Measurements from ENCODE around the gene OCA2. TPM values are rescaled to one million over a fixed set of nuclear protein-coding genes. Genes with fewer than 3 reads are reported as not detected.

OCA2 gene
- total RNA-seq, 2 donors from 2014 or later: 0.31 TPM; not detected in 1

DNA sequence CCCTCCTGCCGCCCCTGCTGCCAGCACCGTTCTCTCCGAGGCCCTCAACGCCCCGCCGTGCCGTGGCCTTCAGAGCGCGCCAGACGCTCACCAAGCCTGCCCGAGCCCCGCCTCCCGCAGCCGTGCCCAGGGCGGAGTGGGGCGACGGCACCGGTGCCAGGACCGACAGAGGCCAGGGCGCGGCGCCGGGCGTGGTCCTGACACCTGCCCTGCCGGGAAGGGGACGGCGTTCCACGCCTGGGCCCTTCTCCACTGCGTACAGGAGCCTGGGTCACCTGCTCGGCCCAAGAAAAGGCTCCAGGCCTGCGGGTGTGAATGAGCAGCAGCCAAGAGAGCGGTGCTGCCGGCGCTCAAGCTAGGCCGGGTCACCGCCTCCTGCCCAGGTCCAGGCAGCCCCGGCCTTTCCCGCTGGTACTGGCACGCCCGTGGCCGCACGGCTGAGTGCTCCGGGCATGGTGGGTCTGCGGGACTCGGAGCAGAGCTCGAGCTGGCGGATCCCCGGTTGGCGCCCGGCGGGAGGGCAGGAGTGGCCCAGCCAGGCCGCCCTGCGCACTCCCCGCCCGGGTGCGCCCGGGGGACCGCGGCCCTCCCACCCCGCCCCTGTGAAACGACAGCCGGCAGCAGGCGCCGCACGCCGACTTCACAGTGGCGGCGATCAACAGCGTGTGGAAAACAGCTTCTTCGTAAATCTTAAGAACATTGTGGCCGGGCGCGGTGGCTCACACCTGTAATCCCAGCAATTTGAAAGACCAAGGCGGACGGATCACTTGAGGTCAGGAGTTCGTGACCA is 4.2 kb downstream of the OCA2 start:
- H3K4me1 ChIP-seq: peaks cover 0 to 48% of the 10 kb centered on the region in 2 donors
- DNase-seq (ENCODE audit: low spot score): peak; percentile 58
- peaks cover 0 to 11% of the 10 kb centered on the region in 2 donors for H3K9me3 ChIP-seq
- no peaks in the 10 kb centered on the region for H3K27me3 ChIP-seq
- H3K36me3 ChIP-seq: no peaks in the 10 kb centered on the region
- TF ChIP-seq, protein P1, sequence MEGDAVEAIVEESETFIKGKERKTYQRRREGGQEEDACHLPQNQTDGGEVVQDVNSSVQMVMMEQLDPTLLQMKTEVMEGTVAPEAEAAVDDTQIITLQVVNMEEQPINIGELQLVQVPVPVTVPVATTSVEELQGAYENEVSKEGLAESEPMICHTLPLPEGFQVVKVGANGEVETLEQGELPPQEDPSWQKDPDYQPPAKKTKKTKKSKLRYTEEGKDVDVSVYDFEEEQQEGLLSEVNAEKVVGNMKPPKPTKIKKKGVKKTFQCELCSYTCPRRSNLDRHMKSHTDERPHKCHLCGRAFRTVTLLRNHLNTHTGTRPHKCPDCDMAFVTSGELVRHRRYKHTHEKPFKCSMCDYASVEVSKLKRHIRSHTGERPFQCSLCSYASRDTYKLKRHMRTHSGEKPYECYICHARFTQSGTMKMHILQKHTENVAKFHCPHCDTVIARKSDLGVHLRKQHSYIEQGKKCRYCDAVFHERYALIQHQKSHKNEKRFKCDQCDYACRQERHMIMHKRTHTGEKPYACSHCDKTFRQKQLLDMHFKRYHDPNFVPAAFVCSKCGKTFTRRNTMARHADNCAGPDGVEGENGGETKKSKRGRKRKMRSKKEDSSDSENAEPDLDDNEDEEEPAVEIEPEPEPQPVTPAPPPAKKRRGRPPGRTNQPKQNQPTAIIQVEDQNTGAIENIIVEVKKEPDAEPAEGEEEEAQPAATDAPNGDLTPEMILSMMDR (IDR thresholded peaks at IDR 0.05): no peak
- H3K4me3 ChIP-seq: peak overlapping the region; percentile 37 to 54
- H3K27ac ChIP-seq: peak overlapping the region; percentile 64 to 70

GRCh38 chr15:28093752-28094535 is 5.2 kb downstream of the OCA2 start:
- H3K36me3 ChIP-seq: no peaks in the 10 kb centered on the region
- no peak overlapping the region for H3K27ac ChIP-seq
- peak overlapping the region in 1 of 2 donors; percentile 54 for H3K4me3 ChIP-seq
- no peaks in the 10 kb centered on the region for H3K27me3 ChIP-seq
- peaks cover 0 to 11% of the 10 kb centered on the region in 2 donors for H3K9me3 ChIP-seq
- peak; percentile 44 for DNase-seq (ENCODE audit: low spot score)
- TF ChIP-seq, protein P1 (IDR thresholded peaks at IDR 0.05): no peak
- peaks cover 0 to 40% of the 10 kb centered on the region in 2 donors for H3K4me1 ChIP-seq

GRCh38 chr15:28091313-28091712 is 7.8 kb downstream of the OCA2 start:
- Histone ChIP-seq H3K27ac (no peak overlapping the region), H3K4me3 (no peak overlapping the region), H3K4me1 (peaks cover 0 to 21% of the 10 kb centered on the region in 2 donors), H3K36me3 (no peaks in the 10 kb centered on the region), H3K27me3 (no peaks in the 10 kb centered on the region), H3K9me3 (peaks cover 0 to 11% of the 10 kb centered on the region in 2 donors)
- TF ChIP-seq, protein P1 (IDR thresholded peaks at IDR 0.05): no peak
- no peak for DNase-seq (ENCODE audit: low spot score)

DNA sequence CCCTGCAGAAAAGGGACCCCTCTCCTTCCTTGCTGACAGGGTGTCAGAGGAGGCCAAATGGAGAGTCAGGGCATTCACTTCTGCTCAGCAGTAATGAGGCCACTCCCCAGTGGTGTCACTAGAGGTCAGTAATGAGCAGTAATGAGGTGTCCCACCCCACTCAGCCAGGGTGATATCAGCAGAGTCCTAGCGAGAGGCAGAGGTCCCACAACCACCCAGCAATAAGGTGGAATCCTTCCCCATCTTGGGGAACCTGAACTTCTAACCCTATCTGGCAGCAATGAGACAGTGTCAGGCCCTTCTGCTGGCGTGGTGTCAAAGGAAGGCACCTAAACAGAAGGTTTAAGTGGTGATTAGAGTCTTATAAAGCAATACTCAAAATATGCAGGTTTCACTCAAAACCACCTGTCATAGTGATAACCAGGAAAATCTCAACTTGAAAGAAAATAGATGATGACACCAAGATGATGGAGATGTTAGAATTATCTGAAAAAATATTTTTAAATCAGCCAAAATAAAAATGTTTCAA is 12.9 kb downstream of the OCA2 start:
- Histone ChIP-seq H3K4me3 (no peak overlapping the region), H3K36me3 (no peaks in the 10 kb centered on the region), H3K27me3 (no peaks in the 10 kb centered on the region), H3K27ac (no peak overlapping the region), H3K4me1 (peaks cover 0 to 5% of the 10 kb centered on the region in 2 donors), H3K9me3 (peaks cover 0 to 7% of the 10 kb centered on the region in 2 donors)
- peak; percentile 66 for DNase-seq (ENCODE audit: low spot score)
- TF ChIP-seq, protein P1 (IDR thresholded peaks at IDR 0.05): peak; percentile 59 to 84

GRCh38 chr15:28085489-28086174 is 13.5 kb downstream of the OCA2 start:
- Histone ChIP-seq H3K4me1 (peaks cover 0 to 5% of the 10 kb centered on the region in 2 donors), H3K27ac (no peak overlapping the region), H3K9me3 (peaks cover 0 to 3% of the 10 kb centered on the region in 2 donors), H3K36me3 (no peaks in the 10 kb centered on the region), H3K27me3 (no peaks in the 10 kb centered on the region), H3K4me3 (no peak overlapping the region)
- DNase-seq (ENCODE audit: low spot score): peak; percentile 7
- TF ChIP-seq, protein P1 (IDR thresholded peaks at IDR 0.05): no peak

All from right atrium auricular region (tissue), 2 donors.